Activated CD8-positive, alpha-beta memory T cell treated with anti-CD3 and anti-CD28 coated beads, Interleukin-2, amount 50 U/mL, for 1 hour (primary cell): Measurements from ENCODE around the gene CCT7.

Source experiments
- DNase-seq: peaks from one replicate; pipeline ENCODE4 v3.0.0-alpha.2; 2020; ENCODE audit errors: extremely low read depth

Gene CCT7

GRCh38 chr2:73225513-73226360 lies 8.4 kb upstream of the CCT7 start:
- DNase-seq: no peak

- DNase-seq: no peak
Measured at GRCh38 chr2:73227086-73227485, 7.0 kb upstream of the CCT7 start.

GRCh38 chr2:73228631-73229030 lies 5.5 kb upstream of the CCT7 start:
- no peak for DNase-seq

GRCh38 chr2:73232403-73233153 lies 1.5 kb upstream of the CCT7 start:
- DNase-seq: no peak

GRCh38 chr2:73233154-73233931 lies 765 bp upstream of the CCT7 start, which contains the start of gene PRADC1:
TSS of gene PRADC1 (minus strand) at chr2:73233239. CDS start at chr2:73233160, 79 bp downstream.
- DNase-seq: peak; percentile 92

GRCh38 chr2:73235315-73236028 lies 1.4 kb downstream of the CCT7 start:
- DNase-seq: no peak

GRCh38 chr2:73237168-73237567 lies 3.1 kb downstream of the CCT7 start:
- DNase-seq: no peak

GRCh38 chr2:73238149-73238548 lies 4.0 kb downstream of the CCT7 start:
- DNase-seq: no peak

GRCh38 chr2:73238976-73239375 lies 4.9 kb downstream of the CCT7 start:
- no peak for DNase-seq

- no peak for DNase-seq
Measured at GRCh38 chr2:73239776-73240175, 5.7 kb downstream of the CCT7 start.

GRCh38 chr2:73243884-73244570 lies 9.9 kb downstream of the CCT7 start:
- no peak for DNase-seq

GRCh38 chr2:73244580-73244979 lies 10.5 kb downstream of the CCT7 start:
- no peak for DNase-seq

GRCh38 chr2:73246850-73247249 lies 12.7 kb downstream of the CCT7 start:
- DNase-seq: no peak

- no peak for DNase-seq
Measured at GRCh38 chr2:73249636-73250035, 15.5 kb downstream of the CCT7 start.

- no peak for DNase-seq
Measured at GRCh38 chr2:73250872-73251846, 17.1 kb downstream of the CCT7 start.

GRCh38 chr2:73252238-73253027 lies 18.3 kb downstream of the CCT7 start:
- no peak for DNase-seq

- DNase-seq: no peak
Measured at GRCh38 chr2:73253400-73253799, 19.3 kb downstream of the CCT7 start.

- no peak for DNase-seq
Measured at GRCh38 chr2:73253901-73254300, 19.8 kb downstream of the CCT7 start.
